Neural progenitor cell (in vitro differentiated cells): ENCODE measurements around the gene LRRC63.

Experiments used
- EZH2 ChIP-seq: fragments of 200-600 bp; sonication (generic); IDR thresholded peaks from 2 replicates; pipeline ENCODE4 v1.6.1; 2017; ENCODE audit warnings: antibody characterized with exemption, mild to moderate bottlenecking, moderate library complexity
- EZH2phosphoT487 ChIP-seq: fragments of 200-600 bp; sonication (generic); IDR thresholded peaks from 2 replicates; pipeline ENCODE4 v1.6.1; 2017; ENCODE audit warnings: antibody characterized with exemption
- TF ChIP-seq, protein P1 (sequence below): fragments of 200-600 bp; sonication (generic); IDR thresholded peaks from 2 replicates; pipeline ENCODE4 v1.5.1; 2017; ENCODE audit warnings: antibody characterized with exemption, mild to moderate bottlenecking

DNA sequence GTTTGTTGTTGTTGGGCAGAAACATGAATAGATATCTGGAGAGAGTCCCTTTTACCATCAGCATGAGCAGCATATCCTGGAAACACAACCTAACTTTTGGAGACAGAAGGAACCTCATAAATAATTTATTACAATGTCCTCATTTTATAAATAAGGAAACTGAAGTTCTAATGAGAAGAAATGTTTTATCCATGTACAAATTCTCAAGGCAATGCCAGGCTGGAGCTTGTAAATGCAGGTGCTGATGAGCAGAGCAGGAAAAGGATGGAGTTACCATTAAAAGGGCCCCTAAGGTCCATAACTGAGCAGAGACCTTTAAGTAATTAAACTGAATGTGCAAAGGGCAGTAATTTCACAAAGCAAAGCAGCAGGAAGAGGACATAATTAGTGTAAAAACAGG, 47.1 kb upstream of the LRRC63 start:
- TF ChIP-seq, protein P1, sequence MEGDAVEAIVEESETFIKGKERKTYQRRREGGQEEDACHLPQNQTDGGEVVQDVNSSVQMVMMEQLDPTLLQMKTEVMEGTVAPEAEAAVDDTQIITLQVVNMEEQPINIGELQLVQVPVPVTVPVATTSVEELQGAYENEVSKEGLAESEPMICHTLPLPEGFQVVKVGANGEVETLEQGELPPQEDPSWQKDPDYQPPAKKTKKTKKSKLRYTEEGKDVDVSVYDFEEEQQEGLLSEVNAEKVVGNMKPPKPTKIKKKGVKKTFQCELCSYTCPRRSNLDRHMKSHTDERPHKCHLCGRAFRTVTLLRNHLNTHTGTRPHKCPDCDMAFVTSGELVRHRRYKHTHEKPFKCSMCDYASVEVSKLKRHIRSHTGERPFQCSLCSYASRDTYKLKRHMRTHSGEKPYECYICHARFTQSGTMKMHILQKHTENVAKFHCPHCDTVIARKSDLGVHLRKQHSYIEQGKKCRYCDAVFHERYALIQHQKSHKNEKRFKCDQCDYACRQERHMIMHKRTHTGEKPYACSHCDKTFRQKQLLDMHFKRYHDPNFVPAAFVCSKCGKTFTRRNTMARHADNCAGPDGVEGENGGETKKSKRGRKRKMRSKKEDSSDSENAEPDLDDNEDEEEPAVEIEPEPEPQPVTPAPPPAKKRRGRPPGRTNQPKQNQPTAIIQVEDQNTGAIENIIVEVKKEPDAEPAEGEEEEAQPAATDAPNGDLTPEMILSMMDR = no peak
- TF ChIP-seq EZH2 (no peak), EZH2phosphoT487 (no peak)
